Activated CD8-positive, alpha-beta memory T cell treated with anti-CD3 and anti-CD28 coated beads, Interleukin-2, amount 50 U/mL, for 1 hour (primary cell): Measurements from ENCODE around the gene C1QL3.

Experiments
- DNase-seq: peaks from one replicate; pipeline ENCODE4 v3.0.0-alpha.2; 2020; ENCODE audit errors: extremely low read depth

The C1QL3 gene

DNA sequence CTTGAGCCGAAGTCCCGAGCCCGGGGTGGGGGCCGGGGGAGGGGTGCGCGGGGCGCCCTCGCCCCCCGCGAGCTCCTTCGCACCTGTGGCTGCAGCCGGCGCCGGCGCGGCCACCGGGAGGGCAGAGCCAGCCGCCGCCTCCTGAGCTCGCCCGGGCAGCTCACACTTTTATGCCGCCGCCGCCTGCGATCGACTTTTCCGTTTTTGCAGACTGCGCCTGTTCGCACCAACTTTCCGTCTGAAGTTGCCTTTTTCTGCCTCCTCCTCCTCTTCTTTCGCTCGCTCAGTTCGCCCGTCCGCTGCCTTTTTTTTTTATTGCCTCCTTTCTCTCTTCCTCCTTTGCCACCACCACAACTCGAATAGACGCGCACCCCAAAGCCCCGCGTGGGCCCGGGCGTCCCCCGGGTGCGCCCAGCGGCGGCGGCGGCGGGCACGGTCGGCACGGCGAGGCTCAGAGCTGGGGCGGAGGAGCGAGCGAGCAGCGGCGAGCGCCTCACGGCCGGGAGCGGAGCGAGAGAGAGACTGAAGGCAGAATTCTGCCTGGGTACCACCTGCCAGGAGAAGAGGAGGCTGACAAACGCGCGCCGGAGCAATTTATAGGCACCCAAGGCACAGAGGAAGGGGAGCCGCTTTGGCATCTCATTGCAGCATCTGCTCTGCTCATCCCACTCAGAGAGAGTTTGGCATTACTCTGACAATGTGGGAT is at the start of gene C1QL3:
Gene C1QL3, minus strand, starts transcription at position 569 of the 706 bp plus-strand sequence. CDS start 814 bp downstream, outside the sequence.
- DNase-seq: no peak

DNA sequence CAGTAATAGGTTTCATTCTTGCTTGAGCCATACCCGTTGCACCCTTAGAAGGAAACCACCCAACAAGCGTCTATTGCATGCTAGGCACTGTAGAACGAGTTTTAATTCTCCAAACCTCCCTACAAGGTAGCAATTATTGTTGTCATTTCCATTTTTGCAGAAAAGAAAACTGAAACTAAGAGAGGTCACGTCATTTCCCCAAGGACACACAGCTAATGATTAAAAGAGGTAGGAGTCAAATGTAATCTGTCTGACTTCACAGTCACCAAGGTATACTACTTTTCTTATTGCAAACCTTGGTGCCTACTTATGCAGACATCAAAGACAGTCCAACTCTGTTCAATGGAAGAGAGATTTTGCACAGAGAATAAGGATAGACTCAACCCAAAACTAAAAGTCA is 49.1 kb upstream of the C1QL3 start:
- DNase-seq: no peak

- DNase-seq: no peak
Observed at GRCh38 chr10:16566202-16566805, 44.6 kb upstream of the C1QL3 start.

GRCh38 chr10:16565604-16566003 is 43.9 kb upstream of the C1QL3 start:
- DNase-seq: no peak

GRCh38 chr10:16562891-16563290 is 41.2 kb upstream of the C1QL3 start:
- no peak for DNase-seq

DNA sequence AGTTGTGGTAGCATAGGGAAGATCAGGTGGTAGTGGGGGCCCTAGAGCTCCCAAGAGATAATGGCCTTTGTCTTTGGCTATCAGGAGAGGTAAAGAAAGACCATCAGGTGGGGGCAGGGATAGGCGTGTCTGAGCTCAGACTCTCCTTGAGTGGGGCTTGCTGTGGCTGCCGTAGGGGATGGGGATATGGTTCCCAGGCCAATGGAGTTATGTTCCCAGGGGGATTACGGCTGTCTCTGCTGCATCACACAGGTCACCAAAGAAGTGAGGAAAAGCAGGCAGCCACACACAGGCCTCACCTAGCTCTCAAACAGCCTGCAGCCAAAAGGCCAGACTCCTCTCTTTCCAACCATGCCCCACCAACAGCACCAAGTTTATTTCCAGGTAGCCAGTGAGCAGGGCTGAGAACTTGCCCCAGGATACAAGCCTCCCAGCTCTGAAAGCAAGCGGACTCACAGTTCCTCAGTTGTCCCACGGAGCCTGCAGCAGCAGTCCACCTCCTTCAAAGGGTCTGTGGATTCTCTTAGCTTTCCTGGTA is 37.6 kb upstream of the C1QL3 start:
- DNase-seq: no peak

- DNase-seq: no peak
Observed at GRCh38 chr10:16547973-16548372, 26.3 kb upstream of the C1QL3 start.

GRCh38 chr10:16545116-16545736 is 23.5 kb upstream of the C1QL3 start:
- no peak for DNase-seq

DNA sequence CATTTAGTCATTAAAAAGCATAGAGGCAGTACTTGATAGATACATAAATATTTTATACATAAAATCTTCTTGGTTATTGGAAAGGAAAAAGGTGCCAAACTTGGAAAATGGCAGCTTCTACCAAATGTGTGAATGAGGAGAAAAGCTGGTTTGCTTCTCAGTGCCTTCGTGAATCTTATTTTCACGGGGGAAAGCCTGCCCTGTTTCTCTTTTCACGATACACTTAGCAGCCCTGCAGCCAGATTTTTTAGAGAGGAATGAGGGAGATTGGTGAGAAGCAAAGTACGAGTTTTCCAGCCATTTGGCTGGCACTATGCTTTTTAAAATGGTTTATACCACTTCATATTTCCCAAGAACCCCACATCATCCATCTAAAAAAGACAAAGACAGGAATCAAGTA is 22.9 kb upstream of the C1QL3 start:
- DNase-seq: no peak

DNA sequence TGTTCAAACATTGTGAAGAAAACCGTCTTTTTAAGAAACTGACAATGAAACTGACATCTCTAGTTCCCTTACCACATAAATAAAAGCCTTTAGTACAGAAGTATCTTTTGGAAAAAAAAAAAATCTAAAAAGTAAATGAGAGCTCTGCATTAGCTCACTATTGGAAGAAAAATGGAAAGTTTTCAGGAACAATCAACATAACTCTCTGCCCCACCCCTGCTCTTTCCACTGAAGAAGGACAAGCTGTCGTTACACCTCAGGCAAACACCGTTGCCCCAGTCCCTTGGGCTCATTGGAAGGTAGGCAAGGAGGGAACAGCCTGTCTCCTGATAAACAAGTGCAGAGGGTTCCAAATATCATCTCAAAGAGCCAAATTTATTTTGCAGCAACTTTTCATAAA is 22.4 kb upstream of the C1QL3 start:
- no peak for DNase-seq

DNA sequence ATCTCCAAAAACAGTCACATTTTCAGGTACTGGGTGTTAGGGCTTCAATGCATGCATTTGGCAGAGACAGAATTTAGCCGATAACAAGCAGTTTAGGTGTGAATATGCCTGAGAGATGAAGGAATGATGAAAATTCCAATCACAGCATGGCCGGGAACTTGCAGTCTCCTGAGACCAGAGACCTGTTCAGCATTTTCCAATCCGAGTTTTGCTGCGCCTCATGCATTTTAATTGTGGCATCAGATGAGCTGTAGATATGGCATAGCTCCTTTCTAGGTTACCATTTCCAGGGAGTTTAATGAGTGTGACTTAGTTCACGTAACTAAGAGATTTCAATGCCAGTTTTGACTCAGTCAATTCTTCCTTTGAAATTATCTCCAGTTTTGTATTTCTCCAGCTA is 14.5 kb upstream of the C1QL3 start:
- DNase-seq: no peak

DNA sequence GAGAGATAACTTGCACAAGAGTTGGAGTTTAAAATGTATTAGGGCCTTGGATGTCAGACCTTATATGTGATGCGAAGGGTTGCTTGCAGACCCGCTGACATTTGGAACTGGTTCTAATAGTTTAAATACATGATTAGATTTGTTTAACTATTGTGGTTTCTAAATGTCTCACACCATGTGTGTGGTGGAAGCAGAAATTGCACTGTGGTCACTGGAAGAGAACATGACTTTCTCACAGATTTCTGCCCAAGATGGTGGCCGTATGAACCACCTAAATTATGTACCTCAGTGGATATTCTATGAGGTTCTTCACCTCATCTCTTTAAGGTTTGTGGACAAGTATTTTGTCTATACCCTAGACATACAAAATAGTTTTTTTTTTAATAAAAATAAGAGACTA is 8.2 kb upstream of the C1QL3 start:
- no peak for DNase-seq

DNA sequence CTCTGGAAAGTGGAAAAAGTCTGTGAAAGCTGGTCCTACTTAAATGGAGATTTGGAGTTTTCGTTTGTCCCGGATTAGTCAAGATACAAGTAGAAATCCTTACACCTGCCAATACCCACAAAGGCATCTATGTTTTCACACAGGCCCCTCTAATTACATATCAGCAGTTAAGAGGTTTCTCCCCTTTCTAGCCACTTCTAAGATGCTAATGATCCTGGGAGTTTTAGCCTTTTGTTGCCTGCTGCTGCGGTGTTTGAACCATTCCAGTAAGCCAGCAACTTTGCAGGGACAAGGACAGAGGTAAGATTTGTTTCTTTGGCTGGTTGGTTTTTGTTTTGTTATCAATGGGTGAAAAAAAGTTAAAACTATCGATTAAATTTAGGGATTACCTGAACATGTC is 5.8 kb upstream of the C1QL3 start:
- no peak for DNase-seq

GRCh38 chr10:16520900-16521299 is 779 bp downstream of the C1QL3 start:
- no peak for DNase-seq

- no peak for DNase-seq
Observed at GRCh38 chr10:16519908-16520861, 1.5 kb downstream of the C1QL3 start.

DNA sequence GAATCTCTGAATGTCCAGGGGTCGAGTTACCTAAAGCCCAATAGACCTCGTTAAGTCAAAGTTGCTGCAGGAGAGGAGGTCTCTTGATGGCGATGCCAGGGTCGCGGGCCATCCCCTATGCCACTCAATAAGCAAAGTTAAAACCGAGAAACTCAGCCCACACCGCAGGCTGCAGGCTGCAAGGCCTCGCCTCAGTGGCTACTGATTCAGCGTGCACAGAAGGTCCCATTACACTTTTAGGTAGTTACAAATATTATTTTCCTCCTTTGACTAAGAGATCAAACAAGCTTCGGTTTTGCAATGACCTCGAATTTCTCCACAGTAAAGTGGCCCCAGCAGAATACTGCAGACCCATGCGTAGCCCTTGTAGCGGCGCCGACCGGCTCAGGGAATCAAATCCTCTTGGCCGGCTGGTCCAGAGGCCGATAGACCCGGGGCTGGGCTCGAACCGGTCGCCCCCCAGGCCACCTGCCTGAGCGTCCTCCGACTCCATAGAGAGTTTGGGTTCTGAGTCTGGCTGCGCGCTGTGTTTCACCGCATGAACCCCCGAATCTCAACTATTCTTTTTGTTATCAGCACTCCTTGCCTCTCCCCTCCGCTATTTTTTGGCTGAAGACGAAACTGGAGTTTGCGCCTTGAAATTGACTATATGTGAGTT is 2.3 kb downstream of the C1QL3 start:
- no peak for DNase-seq

GRCh38 chr10:16518822-16519221 is 2.9 kb downstream of the C1QL3 start:
- no peak for DNase-seq

DNA sequence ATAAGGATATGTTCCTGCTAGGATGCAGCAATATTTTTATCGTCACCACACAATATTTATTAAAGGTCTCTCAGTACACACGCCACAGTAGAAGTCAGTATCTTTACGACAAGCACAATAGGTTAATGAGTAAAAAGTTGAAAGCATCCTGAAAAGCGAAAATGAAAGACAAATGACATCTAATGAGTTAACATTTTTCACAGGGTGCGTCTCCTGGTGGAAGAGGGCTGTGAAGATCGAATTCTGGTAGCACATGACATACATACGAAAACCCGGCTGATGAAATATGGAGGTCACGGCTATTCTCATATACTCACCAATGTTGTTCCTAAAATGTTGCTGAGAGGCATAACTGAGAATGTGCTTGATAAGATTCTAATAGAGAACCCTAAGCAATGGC is 10.8 kb downstream of the C1QL3 start:
- DNase-seq: no peak

DNA sequence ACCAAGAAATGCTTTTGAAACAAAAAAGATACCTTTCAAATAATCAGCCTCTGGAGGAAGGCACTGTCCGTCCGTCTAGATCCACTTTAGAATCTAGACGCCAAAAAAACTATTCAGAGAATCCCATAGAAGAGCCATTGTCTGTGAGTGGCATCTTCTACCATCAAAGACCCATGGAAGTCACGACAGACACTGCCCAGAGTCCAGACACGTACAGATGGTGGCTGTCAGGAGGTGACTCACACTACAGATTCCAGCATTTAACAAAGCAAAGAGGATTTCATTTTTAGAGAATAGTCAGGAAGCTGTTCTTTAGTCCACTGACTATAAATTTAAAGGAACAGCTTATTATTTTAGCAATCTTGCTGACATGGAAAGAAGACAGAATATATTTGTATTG is 11.7 kb downstream of the C1QL3 start:
- no peak for DNase-seq

GRCh38 chr10:16505161-16505560 is 16.5 kb downstream of the C1QL3 start:
- no peak for DNase-seq

GRCh38 chr10:16497911-16498310 is 23.8 kb downstream of the C1QL3 start:
- DNase-seq: no peak
